LNCaP clone FGC (cell line): ENCODE results near the gene HOTAIR.

Source experiments
- DNase-seq: peaks from one replicate; pipeline ENCODE4 v3.0.0-alpha.2; 2011; ENCODE audit warnings: low read depth
- H3K4me3 ChIP-seq: 2 replicates; pipeline ENCODE4 v1.5.1; 2011; ENCODE audit warnings: mild to moderate bottlenecking, low read depth, low read length, control low read depth
- TF ChIP-seq, protein P1 (sequence below): IDR thresholded peaks from 2 replicates; pipeline ENCODE4 v1.5.1; 2012; ENCODE audit warnings: mild to moderate bottlenecking; ENCODE audit not compliant: control insufficient read depth, insufficient read depth; ENCODE audit errors: extremely low read depth

Gene HOTAIR

GRCh38 chr12:54010053-54010971, 35.6 kb upstream of the HOTAIR start:
- no peak overlapping the region for H3K4me3 ChIP-seq
- TF ChIP-seq, protein P1, sequence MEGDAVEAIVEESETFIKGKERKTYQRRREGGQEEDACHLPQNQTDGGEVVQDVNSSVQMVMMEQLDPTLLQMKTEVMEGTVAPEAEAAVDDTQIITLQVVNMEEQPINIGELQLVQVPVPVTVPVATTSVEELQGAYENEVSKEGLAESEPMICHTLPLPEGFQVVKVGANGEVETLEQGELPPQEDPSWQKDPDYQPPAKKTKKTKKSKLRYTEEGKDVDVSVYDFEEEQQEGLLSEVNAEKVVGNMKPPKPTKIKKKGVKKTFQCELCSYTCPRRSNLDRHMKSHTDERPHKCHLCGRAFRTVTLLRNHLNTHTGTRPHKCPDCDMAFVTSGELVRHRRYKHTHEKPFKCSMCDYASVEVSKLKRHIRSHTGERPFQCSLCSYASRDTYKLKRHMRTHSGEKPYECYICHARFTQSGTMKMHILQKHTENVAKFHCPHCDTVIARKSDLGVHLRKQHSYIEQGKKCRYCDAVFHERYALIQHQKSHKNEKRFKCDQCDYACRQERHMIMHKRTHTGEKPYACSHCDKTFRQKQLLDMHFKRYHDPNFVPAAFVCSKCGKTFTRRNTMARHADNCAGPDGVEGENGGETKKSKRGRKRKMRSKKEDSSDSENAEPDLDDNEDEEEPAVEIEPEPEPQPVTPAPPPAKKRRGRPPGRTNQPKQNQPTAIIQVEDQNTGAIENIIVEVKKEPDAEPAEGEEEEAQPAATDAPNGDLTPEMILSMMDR: no peak
- DNase-seq: no peak

GRCh38 chr12:54009171-54010052, 34.7 kb upstream of the HOTAIR start:
- no peak overlapping the region for H3K4me3 ChIP-seq
- no peak for DNase-seq
- TF ChIP-seq, protein P1: no peak

GRCh38 chr12:54008260-54008552, 33.5 kb upstream of the HOTAIR start:
- no peak for DNase-seq
- H3K4me3 ChIP-seq: no peak overlapping the region
- TF ChIP-seq, protein P1: no peak

- H3K4me3 ChIP-seq: no peak overlapping the region
- DNase-seq: no peak
- TF ChIP-seq, protein P1: no peak
These were observed 32.9 kb upstream of the HOTAIR start for GRCh38 chr12:54007538-54008259.

DNA sequence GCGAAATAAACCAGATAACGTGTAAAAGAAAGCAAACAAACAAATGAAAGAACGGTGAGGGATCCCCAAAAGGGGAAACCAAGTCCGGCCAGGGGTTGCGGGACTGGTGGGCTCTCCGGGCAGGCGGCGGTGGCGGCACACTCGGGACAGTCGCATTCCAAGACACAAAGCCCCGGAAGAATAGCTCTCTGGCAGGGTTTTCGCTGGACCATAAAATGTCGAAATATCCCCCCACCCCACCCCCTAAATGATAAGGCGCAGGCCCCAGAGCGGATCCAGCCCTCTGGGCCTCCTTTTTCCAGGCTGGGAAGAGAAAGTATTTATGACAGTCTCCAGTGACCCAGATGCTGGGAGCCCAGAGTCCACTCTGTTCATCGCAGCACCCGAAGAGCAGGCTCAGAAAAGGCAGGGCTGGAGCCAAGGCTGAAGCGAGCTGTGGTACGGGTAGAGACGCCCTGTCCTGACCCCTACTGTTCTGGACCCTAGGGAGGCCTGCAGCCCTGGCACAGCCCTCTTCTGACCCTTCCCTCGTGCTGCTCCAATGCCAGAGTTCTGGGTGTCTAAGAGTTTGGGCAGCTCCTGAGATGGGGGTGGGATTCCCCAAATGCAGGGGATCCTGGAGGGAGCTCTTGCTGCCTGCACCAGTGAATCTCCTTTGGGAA, 31.9 kb upstream of the HOTAIR start:
- H3K4me3 ChIP-seq: no peak overlapping the region
- TF ChIP-seq, protein P1: no peak
- no peak for DNase-seq

GRCh38 chr12:54005853-54006558, 31.3 kb upstream of the HOTAIR start:
- no peak for DNase-seq
- no peak overlapping the region for H3K4me3 ChIP-seq

More at GRCh38 chr12:54005853-54006558, 31.3 kb upstream of the HOTAIR start:
- TF ChIP-seq, protein P1: peak; percentile 96
